ENCODE measurements around the gene OR3A2. TPM values are rescaled to one million over a fixed set of nuclear protein-coding genes. Genes with fewer than 3 reads are reported as not detected.
"Not testable (repeated sequence)": the region's sequence is repeated elsewhere in the genome, so short reads cannot be mapped to it uniquely, and the experiment has no call there.

The OR3A2 gene
- total RNA-seq, 4 donors from 2014 or later, result not detected

- no peak overlapping the region for H3K27ac ChIP-seq
- WGBS, 2 donors, result 69 to 74% methylated on average over 4 of the region's 4 CpGs
- no peaks in the 10 kb centered on the region for H3K36me3 ChIP-seq
- DNase-seq, result no peak
- H3K4me1 ChIP-seq, result no peaks in the 10 kb centered on the region
- H3K9me3 ChIP-seq, result peaks cover 0 to 4% (median 0%) of the 10 kb centered on the region in 3 donors
- peaks cover 0 to 41% (median 0%) of the 10 kb centered on the region in 4 donors for H3K27me3 ChIP-seq
- TF ChIP-seq, protein P1, sequence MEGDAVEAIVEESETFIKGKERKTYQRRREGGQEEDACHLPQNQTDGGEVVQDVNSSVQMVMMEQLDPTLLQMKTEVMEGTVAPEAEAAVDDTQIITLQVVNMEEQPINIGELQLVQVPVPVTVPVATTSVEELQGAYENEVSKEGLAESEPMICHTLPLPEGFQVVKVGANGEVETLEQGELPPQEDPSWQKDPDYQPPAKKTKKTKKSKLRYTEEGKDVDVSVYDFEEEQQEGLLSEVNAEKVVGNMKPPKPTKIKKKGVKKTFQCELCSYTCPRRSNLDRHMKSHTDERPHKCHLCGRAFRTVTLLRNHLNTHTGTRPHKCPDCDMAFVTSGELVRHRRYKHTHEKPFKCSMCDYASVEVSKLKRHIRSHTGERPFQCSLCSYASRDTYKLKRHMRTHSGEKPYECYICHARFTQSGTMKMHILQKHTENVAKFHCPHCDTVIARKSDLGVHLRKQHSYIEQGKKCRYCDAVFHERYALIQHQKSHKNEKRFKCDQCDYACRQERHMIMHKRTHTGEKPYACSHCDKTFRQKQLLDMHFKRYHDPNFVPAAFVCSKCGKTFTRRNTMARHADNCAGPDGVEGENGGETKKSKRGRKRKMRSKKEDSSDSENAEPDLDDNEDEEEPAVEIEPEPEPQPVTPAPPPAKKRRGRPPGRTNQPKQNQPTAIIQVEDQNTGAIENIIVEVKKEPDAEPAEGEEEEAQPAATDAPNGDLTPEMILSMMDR (IDR thresholded peaks at IDR 0.05), result no peak
- TF ChIP-seq POLR2A (IDR thresholded peaks at IDR 0.05), result no peak
- no peak overlapping the region for H3K4me3 ChIP-seq
- intact Hi-C loops (cut with DNase I), result no loop called here
These were observed 3.7 kb upstream of the OR3A2 start for GRCh38 chr17:3389791-3390190.

DNA sequence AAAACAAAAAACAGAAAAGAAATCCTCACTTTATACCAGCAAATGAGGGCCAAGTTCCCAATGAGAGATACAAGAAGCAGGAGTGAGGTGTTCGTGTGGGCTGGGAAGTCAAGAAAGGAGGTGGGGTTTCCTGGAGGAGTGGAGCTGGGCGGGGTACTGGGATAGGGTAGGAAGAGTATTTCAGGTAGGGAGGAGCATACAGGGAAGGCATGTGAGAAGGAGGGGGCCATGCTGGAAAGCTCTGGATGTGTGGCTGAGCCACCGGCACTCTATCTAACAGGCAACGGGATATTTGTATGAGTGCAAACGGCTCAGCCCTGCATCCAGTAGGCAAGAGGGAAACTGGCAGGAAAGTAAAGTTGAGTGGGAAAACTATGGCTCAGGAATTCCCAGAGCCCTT is 4.2 kb downstream of the OR3A2 start:
- DNase-seq, result no peak
- Histone ChIP-seq H3K36me3 (no peaks in the 10 kb centered on the region), H3K9me3 (no peaks in the 10 kb centered on the region), H3K27me3 (peaks cover 0 to 63% (median 0%) of the 10 kb centered on the region in 4 donors), H3K27ac (no peak overlapping the region), H3K4me1 (no peaks in the 10 kb centered on the region), H3K4me3 (no peak overlapping the region)
- TF ChIP-seq POLR2A (IDR thresholded peaks at IDR 0.05), result no peak
- TF ChIP-seq, protein P1 (IDR thresholded peaks at IDR 0.05), result no peak
- 58 to 69% methylated on average over 5 of the region's 5 CpGs for WGBS, 2 donors
- intact Hi-C loops (cut with DNase I), result no loop called here

DNA sequence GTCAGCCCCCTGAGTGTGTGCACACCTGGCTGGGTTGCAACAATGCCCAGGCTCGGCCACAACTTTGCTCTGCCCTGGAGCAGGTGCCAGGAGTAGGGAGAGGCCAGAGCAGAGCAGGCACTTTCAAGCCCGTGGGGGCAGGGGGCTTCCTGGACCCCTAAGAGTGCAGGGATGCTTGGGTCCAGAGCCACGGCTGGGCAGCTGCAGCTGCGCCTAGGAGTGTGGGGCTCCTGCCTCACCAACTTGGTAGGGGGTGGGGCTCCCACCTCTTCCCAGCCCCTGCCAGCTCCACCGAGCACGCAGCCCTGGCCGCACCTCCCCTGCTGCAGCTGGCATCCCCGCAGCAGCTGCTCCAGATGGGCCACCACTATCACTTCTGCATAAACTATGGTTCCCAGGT is 7.8 kb downstream of the OR3A2 start:
- intact Hi-C loops (cut with DNase I), result no loop called here
- H3K9me3 ChIP-seq, result peaks cover 0 to 9% (median 0%) of the 10 kb centered on the region in 3 donors
- H3K27ac ChIP-seq, result no peak overlapping the region
- TF ChIP-seq POLR2A (IDR thresholded peaks at IDR 0.05), result no peak
- no peak for DNase-seq
- 50 to 75% methylated on average over 1 to 6 of the region's 8 CpGs for WGBS, 2 donors
- H3K36me3 ChIP-seq, result no peaks in the 10 kb centered on the region
- peaks cover 0 to 41% (median 0%) of the 10 kb centered on the region in 4 donors for H3K27me3 ChIP-seq
- H3K4me1 ChIP-seq, result no peaks in the 10 kb centered on the region
- H3K4me3 ChIP-seq, result no peak overlapping the region

DNA sequence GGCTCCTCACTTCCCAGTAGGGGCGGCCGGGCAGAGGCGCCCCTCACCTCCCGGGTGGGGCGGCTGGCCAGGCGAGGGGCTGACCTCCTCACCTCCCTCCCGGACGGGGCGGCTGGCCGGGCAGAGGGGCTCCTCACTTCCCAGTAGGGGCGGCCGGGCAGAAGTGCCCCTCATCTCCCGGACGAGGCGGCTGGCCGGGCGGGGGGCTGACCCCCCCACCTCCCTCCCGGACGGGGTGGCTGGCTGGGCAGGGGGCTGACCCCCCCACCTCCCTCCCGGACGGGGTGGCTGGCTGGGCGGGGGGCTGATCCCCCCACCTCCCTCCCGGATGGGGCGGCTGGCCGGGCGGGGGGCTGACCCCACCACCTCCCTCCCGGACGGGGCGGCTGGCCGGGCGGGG is 14.9 kb downstream of the OR3A2 start:
- H3K4me3 ChIP-seq; H3K27ac ChIP-seq; H3K4me1 ChIP-seq; DNase-seq; H3K9me3 ChIP-seq; H3K36me3 ChIP-seq; intact Hi-C loops (cut with DNase I); H3K27me3 ChIP-seq: not testable (repeated sequence)
- WGBS, 2 donors, result no CpG with 5 or more reads among the region's 31 CpGs

DNA sequence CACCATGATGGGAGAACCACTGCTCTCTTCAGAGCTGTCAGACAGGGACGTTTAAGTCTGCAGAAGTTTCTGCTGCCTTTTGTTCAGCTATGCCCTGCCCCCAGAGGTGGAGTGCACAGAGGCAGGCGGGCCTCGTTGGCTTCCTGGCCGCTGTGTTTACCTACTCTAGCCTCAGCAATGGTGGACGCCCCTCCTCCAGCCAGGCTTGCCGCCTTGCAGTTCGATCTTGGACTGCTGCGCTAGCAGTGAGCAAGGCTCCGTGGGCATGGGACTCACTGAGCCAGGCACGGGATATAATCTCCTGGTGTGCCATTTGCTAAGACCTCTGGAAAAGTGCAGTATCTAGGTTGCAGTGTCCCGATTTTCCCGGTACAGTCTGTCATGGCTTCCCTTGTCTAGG is 43.3 kb downstream of the OR3A2 start:
- Histone ChIP-seq H3K9me3 (peaks cover 0 to 13% (median 6%) of the 10 kb centered on the region in 3 donors), H3K27me3 (peaks cover 0 to 16% (median 0%) of the 10 kb centered on the region in 4 donors)
- H3K36me3 ChIP-seq; H3K4me3 ChIP-seq; H3K4me1 ChIP-seq; intact Hi-C loops (cut with DNase I); DNase-seq; H3K27ac ChIP-seq: not testable (repeated sequence)
- WGBS, 2 donors, result 93 to 100% methylated on average over 2 to 3 of the region's 12 CpGs

- TF ChIP-seq POLR2A (IDR thresholded peaks at IDR 0.05), result no peak
- TF ChIP-seq, protein P1 (IDR thresholded peaks at IDR 0.05), result peak in 1 of 6 experiments; percentile 22
- H3K36me3 ChIP-seq, result no peaks in the 10 kb centered on the region
- H3K9me3 ChIP-seq, result no peaks in the 10 kb centered on the region
- no peak overlapping the region for H3K4me3 ChIP-seq
- intact Hi-C loops (cut with DNase I), result no loop called here
- no peak for DNase-seq
- no peak overlapping the region for H3K27ac ChIP-seq
- WGBS, 2 donors, result 28 to 42% methylated on average over 4 of the region's 4 CpGs
- H3K4me1 ChIP-seq, result no peaks in the 10 kb centered on the region
- no peaks in the 10 kb centered on the region for H3K27me3 ChIP-seq
These were observed 50.2 kb downstream of the OR3A2 start for GRCh38 chr17:3335876-3336275.

DNA sequence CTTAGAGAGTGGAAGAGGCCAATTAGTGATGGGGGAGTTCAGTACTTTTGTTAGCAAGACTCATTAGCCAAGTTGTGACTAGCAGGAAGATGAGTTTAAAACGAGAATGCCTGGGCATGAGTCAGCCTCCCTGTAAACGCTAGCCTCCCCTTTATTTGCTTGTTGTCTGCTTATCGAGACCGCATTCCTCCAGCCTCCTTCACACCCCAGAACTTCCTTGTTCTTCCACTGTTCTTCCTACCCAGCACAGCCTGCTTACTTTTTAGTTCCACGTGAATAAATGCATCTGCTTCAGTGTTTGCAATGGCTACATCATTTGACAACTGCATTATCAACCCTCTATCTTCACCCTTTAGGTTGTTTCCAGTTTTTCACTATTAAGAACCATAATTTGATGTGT is 67.8 kb downstream of the OR3A2 start:
- Histone ChIP-seq H3K36me3 (no peaks in the 10 kb centered on the region), H3K9me3 (no peaks in the 10 kb centered on the region), H3K4me1 (no peaks in the 10 kb centered on the region), H3K4me3 (no peak overlapping the region), H3K27me3 (peaks cover 0 to 3% (median 0%) of the 10 kb centered on the region in 4 donors), H3K27ac (no peak overlapping the region)
- WGBS, 2 donors, result 28 to 41% methylated on average over 5 of the region's 5 CpGs
- no peak for TF ChIP-seq POLR2A (IDR thresholded peaks at IDR 0.05)
- TF ChIP-seq, protein P1 (IDR thresholded peaks at IDR 0.05), result no peak
- intact Hi-C loops (cut with DNase I), result no loop called here
- DNase-seq, result no peak

All from esophagus squamous epithelium (tissue), 5 donors.